ENCODE data around the gene MSRB3.
"Not testable (repeated sequence)": the region's sequence is repeated elsewhere in the genome, so short reads cannot be mapped to it uniquely, and the experiment has no call there.

Gene MSRB3

DNA sequence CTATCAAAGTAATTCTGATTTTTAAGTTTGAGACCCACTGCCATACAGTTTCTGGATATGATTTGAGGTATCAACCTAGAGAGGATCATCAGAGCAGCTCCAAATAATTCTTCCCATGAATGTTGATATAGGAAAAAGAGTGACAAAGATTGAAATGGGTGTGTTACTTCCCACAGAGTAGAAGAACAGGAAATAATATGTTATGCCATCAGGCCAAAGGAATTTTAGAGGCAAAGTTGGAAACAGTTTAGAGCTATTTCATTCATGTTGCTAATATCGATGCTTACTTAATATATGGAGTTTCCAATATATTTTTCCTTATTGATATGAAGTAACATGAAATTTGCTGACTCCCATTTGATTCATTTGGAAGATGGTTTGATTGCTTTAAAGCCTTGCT is 8.9 kb upstream of the MSRB3 start:
- Histone ChIP-seq H3K36me3 (ENCODE audit: control insufficient read depth in 1 of 2, insufficient read depth in 2 of 2, low read length in 2 of 2) (no peaks in the 10 kb centered on the region), H3K9me3 (ENCODE audit: control insufficient read depth in 1 of 2, low read length in 2 of 2) (no peaks in the 10 kb centered on the region), H3K4me1 (ENCODE audit: control insufficient read depth in 1 of 2, insufficient read depth in 2 of 2, low read length in 2 of 2) (no peaks in the 10 kb centered on the region), H3K27ac (ENCODE audit: low read length) (no peak overlapping the region), H3K27me3 (ENCODE audit: low read depth, low read length) (no peaks in the 10 kb centered on the region), H3K4me3 (ENCODE audit: low read depth in 1 of 2, low read length in 2 of 2) (no peak overlapping the region)

DNA sequence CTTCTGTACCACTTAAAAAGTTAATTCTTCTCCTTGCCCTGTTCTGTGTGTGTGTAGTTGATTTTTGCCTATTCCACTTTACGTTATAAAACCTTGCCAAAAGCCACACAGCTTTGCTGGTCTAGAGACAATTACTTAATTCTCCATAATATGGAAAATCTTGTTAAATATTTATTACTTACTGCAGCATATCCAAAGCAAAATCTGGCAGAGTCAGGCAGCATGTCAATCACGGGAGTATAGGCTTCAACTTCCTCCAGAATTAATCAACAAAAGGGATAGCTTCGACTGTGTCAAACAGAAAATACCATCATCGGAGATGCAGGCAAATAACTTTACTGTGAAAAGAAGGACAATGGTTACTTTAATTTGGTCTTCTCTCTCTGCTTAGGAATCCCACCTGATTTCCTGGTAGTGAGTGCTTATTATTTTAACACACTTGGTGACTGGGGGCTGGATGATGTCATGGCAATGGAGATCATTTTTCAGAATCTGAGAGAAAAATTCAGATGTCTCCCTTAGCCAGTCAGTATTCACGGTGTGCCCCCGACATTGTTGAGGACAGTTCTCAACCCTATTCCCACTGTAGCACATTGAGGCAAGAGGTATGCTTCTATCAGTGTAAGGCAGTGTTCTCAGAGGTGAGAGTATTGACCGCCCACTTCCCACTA is 3.7 kb upstream of the MSRB3 start:
- Histone ChIP-seq H3K4me1 (ENCODE audit: control insufficient read depth in 1 of 2, insufficient read depth in 2 of 2, low read length in 2 of 2) (no peaks in the 10 kb centered on the region), H3K27ac (ENCODE audit: low read length) (no peak overlapping the region), H3K27me3 (ENCODE audit: low read depth, low read length) (no peaks in the 10 kb centered on the region), H3K36me3 (ENCODE audit: control insufficient read depth in 1 of 2, insufficient read depth in 2 of 2, low read length in 2 of 2) (peaks cover 0 to 4% of the 10 kb centered on the region in 2 donors), H3K4me3 (ENCODE audit: low read depth in 1 of 2, low read length in 2 of 2) (no peak overlapping the region), H3K9me3 (ENCODE audit: control insufficient read depth in 1 of 2, low read length in 2 of 2) (no peaks in the 10 kb centered on the region)

DNA sequence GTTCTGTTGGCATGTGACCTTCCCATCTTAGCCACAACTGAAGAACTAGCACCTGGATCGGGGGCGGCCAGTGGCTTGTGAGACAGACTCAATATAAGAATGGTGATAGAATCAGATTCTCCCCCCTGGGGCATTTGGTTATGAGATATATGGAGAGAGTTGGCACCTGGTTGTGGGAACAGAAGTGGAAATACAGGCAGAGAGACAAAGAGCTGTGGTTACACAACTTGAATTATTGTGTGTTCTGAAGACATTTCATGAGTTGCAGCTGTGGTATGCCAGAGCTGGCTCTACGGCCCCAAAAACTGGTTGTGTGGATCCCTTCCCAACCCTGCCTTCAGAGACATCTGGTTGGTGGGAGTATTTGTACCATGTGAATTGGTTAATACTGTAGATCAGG is 2.9 kb upstream of the MSRB3 start:
- Histone ChIP-seq H3K4me3 (ENCODE audit: low read depth in 1 of 2, low read length in 2 of 2) (no peak overlapping the region), H3K27ac (ENCODE audit: low read length) (no peak overlapping the region), H3K9me3 (ENCODE audit: control insufficient read depth in 1 of 2, low read length in 2 of 2) (no peaks in the 10 kb centered on the region), H3K27me3 (ENCODE audit: low read depth, low read length) (no peaks in the 10 kb centered on the region), H3K4me1 (ENCODE audit: control insufficient read depth in 1 of 2, insufficient read depth in 2 of 2, low read length in 2 of 2) (peaks cover 0 to 3% of the 10 kb centered on the region in 2 donors), H3K36me3 (ENCODE audit: control insufficient read depth in 1 of 2, insufficient read depth in 2 of 2, low read length in 2 of 2) (peaks cover 0 to 4% of the 10 kb centered on the region in 2 donors)

- H3K27me3 ChIP-seq (ENCODE audit: low read depth, low read length), result no peaks in the 10 kb centered on the region
- peaks cover 0 to 4% of the 10 kb centered on the region in 2 donors for H3K36me3 ChIP-seq (ENCODE audit: control insufficient read depth in 1 of 2, insufficient read depth in 2 of 2, low read length in 2 of 2)
- no peak overlapping the region for H3K27ac ChIP-seq (ENCODE audit: low read length)
- no peaks in the 10 kb centered on the region for H3K9me3 ChIP-seq (ENCODE audit: control insufficient read depth in 1 of 2, low read length in 2 of 2)
- H3K4me3 ChIP-seq (ENCODE audit: low read depth in 1 of 2, low read length in 2 of 2), result no peak overlapping the region
- H3K4me1 ChIP-seq (ENCODE audit: control insufficient read depth in 1 of 2, insufficient read depth in 2 of 2, low read length in 2 of 2), result peaks cover 0 to 12% of the 10 kb centered on the region in 2 donors
Observed at GRCh38 chr12:65276916-65277530, 1.5 kb upstream of the MSRB3 start.

- H3K4me3 ChIP-seq (ENCODE audit: low read depth in 1 of 2, low read length in 2 of 2), result peak overlapping the region; percentile 32 to 92
- no peaks in the 10 kb centered on the region for H3K9me3 ChIP-seq (ENCODE audit: control insufficient read depth in 1 of 2, low read length in 2 of 2)
- H3K27me3 ChIP-seq (ENCODE audit: low read depth, low read length), result no peaks in the 10 kb centered on the region
- peaks cover 0 to 19% of the 10 kb centered on the region in 2 donors for H3K4me1 ChIP-seq (ENCODE audit: control insufficient read depth in 1 of 2, insufficient read depth in 2 of 2, low read length in 2 of 2)
- H3K27ac ChIP-seq (ENCODE audit: low read length), result no peak overlapping the region
- H3K36me3 ChIP-seq (ENCODE audit: control insufficient read depth in 1 of 2, insufficient read depth in 2 of 2, low read length in 2 of 2), result peaks cover 0 to 4% of the 10 kb centered on the region in 2 donors
Observed at GRCh38 chr12:65277994-65278575, 398 bp upstream of the MSRB3 start.

- Histone ChIP-seq H3K27ac (ENCODE audit: low read length) (no peak overlapping the region), H3K9me3 (ENCODE audit: control insufficient read depth in 1 of 2, low read length in 2 of 2) (no peaks in the 10 kb centered on the region), H3K27me3 (ENCODE audit: low read depth, low read length) (no peaks in the 10 kb centered on the region), H3K4me3 (ENCODE audit: low read depth in 1 of 2, low read length in 2 of 2) (peak overlapping the region; percentile 76 to 92), H3K36me3 (ENCODE audit: control insufficient read depth in 1 of 2, insufficient read depth in 2 of 2, low read length in 2 of 2) (peaks cover 0 to 4% of the 10 kb centered on the region in 2 donors), H3K4me1 (ENCODE audit: control insufficient read depth in 1 of 2, insufficient read depth in 2 of 2, low read length in 2 of 2) (peaks cover 0 to 19% of the 10 kb centered on the region in 2 donors)
Observed at GRCh38 chr12:65279369-65280112, 1.1 kb downstream of the MSRB3 start.

GRCh38 chr12:65280306-65280705 is 1.8 kb downstream of the MSRB3 start:
- peaks cover 0 to 9% of the 10 kb centered on the region in 2 donors for H3K36me3 ChIP-seq (ENCODE audit: control insufficient read depth in 1 of 2, insufficient read depth in 2 of 2, low read length in 2 of 2)
- H3K27me3 ChIP-seq (ENCODE audit: low read depth, low read length), result no peaks in the 10 kb centered on the region
- no peaks in the 10 kb centered on the region for H3K9me3 ChIP-seq (ENCODE audit: control insufficient read depth in 1 of 2, low read length in 2 of 2)
- H3K4me1 ChIP-seq (ENCODE audit: control insufficient read depth in 1 of 2, insufficient read depth in 2 of 2, low read length in 2 of 2), result peaks cover 0 to 19% of the 10 kb centered on the region in 2 donors
- H3K4me3 ChIP-seq (ENCODE audit: low read depth in 1 of 2, low read length in 2 of 2), result peak overlapping the region; percentile 76 to 92
- H3K27ac ChIP-seq (ENCODE audit: low read length), result no peak overlapping the region

DNA sequence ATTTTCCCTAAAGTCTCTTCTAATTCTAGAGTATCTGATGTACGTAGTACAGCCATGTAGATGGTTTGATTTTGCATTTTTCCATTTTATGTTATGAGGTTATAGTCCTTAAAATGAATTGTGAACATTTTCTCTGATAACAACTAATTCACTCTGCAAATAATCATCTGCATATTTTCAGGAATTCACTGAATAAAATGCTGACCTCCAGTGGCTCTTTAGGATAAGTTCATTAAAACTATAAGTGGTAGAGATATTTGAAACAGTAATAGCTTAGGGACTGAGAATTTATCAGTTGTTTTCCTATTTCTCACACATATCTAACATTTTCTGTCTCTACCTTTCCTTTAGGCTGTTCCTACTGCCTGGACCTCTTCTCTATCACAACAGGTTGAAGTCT is 4.4 kb downstream of the MSRB3 start:
- Histone ChIP-seq H3K4me1 (ENCODE audit: control insufficient read depth in 1 of 2, insufficient read depth in 2 of 2, low read length in 2 of 2) (peaks cover 0 to 27% of the 10 kb centered on the region in 2 donors), H3K36me3 (ENCODE audit: control insufficient read depth in 1 of 2, insufficient read depth in 2 of 2, low read length in 2 of 2) (peaks cover 0 to 9% of the 10 kb centered on the region in 2 donors), H3K4me3 (ENCODE audit: low read depth in 1 of 2, low read length in 2 of 2) (no peak overlapping the region), H3K27me3 (ENCODE audit: low read depth, low read length) (no peaks in the 10 kb centered on the region), H3K27ac (ENCODE audit: low read length) (no peak overlapping the region), H3K9me3 (ENCODE audit: control insufficient read depth in 1 of 2, low read length in 2 of 2) (no peaks in the 10 kb centered on the region)

DNA sequence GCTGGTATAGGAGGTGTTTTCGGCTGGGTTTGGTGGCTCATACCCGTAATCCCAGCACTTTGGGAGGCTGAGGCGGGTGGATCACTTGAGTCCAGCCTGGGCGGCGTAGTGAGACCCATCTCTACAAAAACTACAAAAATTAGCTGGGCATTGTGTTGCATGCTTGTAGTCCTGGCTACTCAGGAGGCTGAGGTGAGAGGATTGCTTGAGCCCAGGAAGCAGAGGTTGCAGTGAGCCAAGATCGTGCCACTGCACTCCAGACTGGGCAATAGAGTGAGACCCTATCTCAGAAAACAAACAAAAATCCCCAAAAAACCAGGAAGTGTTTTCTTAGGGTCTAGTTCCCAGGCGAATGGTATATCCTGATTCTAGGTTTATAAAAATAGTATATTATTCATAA is 7.0 kb downstream of the MSRB3 start:
- H3K27me3 ChIP-seq (ENCODE audit: low read depth, low read length); H3K9me3 ChIP-seq (ENCODE audit: control insufficient read depth in 1 of 2, low read length in 2 of 2); H3K36me3 ChIP-seq (ENCODE audit: control insufficient read depth in 1 of 2, insufficient read depth in 2 of 2, low read length in 2 of 2); H3K4me3 ChIP-seq (ENCODE audit: low read depth in 1 of 2, low read length in 2 of 2); H3K27ac ChIP-seq (ENCODE audit: low read length): not testable (repeated sequence)
- H3K4me1 ChIP-seq (ENCODE audit: control insufficient read depth in 1 of 2, insufficient read depth in 2 of 2, low read length in 2 of 2), result peaks cover 0 to 23% of the 10 kb centered on the region in 2 donors

- Histone ChIP-seq H3K4me1 (ENCODE audit: control insufficient read depth in 1 of 2, insufficient read depth in 2 of 2, low read length in 2 of 2) (peaks cover 0 to 11% of the 10 kb centered on the region in 2 donors), H3K36me3 (ENCODE audit: control insufficient read depth in 1 of 2, insufficient read depth in 2 of 2, low read length in 2 of 2) (peaks cover 0 to 4% of the 10 kb centered on the region in 2 donors), H3K27me3 (ENCODE audit: low read depth, low read length) (no peaks in the 10 kb centered on the region), H3K4me3 (ENCODE audit: low read depth in 1 of 2, low read length in 2 of 2) (no peak overlapping the region), H3K27ac (ENCODE audit: low read length) (no peak overlapping the region), H3K9me3 (ENCODE audit: control insufficient read depth in 1 of 2, low read length in 2 of 2) (no peaks in the 10 kb centered on the region)
Observed at GRCh38 chr12:65287426-65287825, 8.9 kb downstream of the MSRB3 start.

GRCh38 chr12:65292241-65292640 is 13.8 kb downstream of the MSRB3 start:
- H3K27ac ChIP-seq (ENCODE audit: low read length), result no peak overlapping the region

More at GRCh38 chr12:65292241-65292640, 13.8 kb downstream of the MSRB3 start:
- no peak overlapping the region for H3K4me3 ChIP-seq (ENCODE audit: low read depth in 1 of 2, low read length in 2 of 2)
- H3K9me3 ChIP-seq (ENCODE audit: control insufficient read depth in 1 of 2, low read length in 2 of 2), result no peaks in the 10 kb centered on the region
- no peaks in the 10 kb centered on the region for H3K36me3 ChIP-seq (ENCODE audit: control insufficient read depth in 1 of 2, insufficient read depth in 2 of 2, low read length in 2 of 2)
- peaks cover 0 to 17% of the 10 kb centered on the region in 2 donors for H3K4me1 ChIP-seq (ENCODE audit: control insufficient read depth in 1 of 2, insufficient read depth in 2 of 2, low read length in 2 of 2)
- H3K27me3 ChIP-seq (ENCODE audit: low read depth, low read length), result no peaks in the 10 kb centered on the region
